Thoracic aorta (tissue), 2 donors: ENCODE measurements around the gene GPC6. TPM values are rescaled to one million over a fixed set of nuclear protein-coding genes. Genes with fewer than 3 reads are reported as not detected.

Source experiments
- ATAC-seq: fragments of 150-250 bp; one replicate; pipeline ENCODE4 v1.8.0; 2017; ENCODE audit warnings: low read depth; ENCODE audit not compliant: insufficient number of reproducible peaks, low FRiP score
- DNase-seq: peaks from one replicate; pipeline ENCODE4 v3.0.0-alpha.2; 2020; ENCODE audit warnings: low spot score
- H3K27ac ChIP-seq, 2 donors: fragments of 200-600 bp; sonication (generic); 1 replicate in 1 of 2; 2 replicates in 1 of 2; pipeline ENCODE4 v1.5.1; 2016; ENCODE audit warnings: mild to moderate bottlenecking in 2 of 2, moderate library complexity in 2 of 2
- H3K27me3 ChIP-seq: fragments of 200-600 bp; sonication (generic); replicated peaks from 2 replicates; pipeline ENCODE4 v1.6.0; 2016; ENCODE audit warnings: mild to moderate bottlenecking; ENCODE audit not compliant: insufficient read depth
- H3K36me3 ChIP-seq: fragments of 200-600 bp; sonication (generic); one replicate; pipeline ENCODE4 v1.5.1; 2016
- H3K4me1 ChIP-seq, 2 donors: fragments of 200-600 bp; sonication (generic); 1 replicate in 1 of 2; 2 replicates in 1 of 2; pipeline versions ENCODE4 v1.5.1 to v1.6.0; 2016; ENCODE audit warnings: low read depth in 2 of 2, mild to moderate bottlenecking in 1 of 2; ENCODE audit not compliant: control insufficient read depth in 1 of 2
- H3K4me3 ChIP-seq: fragments of 200-600 bp; sonication (generic); 2 replicates; pipeline ENCODE4 v1.5.1; 2016; ENCODE audit warnings: mild to moderate bottlenecking
- H3K9me3 ChIP-seq: fragments of 200-600 bp; sonication (generic); 2 replicates; pipeline ENCODE4 v1.5.1; 2016
- total RNA-seq, 2 donors: library from RNA; depleted of rRNA; stranded (reverse); fragments of >200 nt; gene quantifications; one replicate each; pipeline versions ENCODE4 v1.1.0 to v1.2.3, GENCODE V29; 2016
- TF ChIP-seq, protein P1 (sequence below): fragments of 200-600 bp; sonication (generic); IDR thresholded peaks from one replicate; pipeline ENCODE4 v1.5.1; 2019; ENCODE audit warnings: antibody characterized with exemption

Gene GPC6
- total RNA-seq, 2 donors from 2014 or later, result 34.9 to 56.4 TPM

- TF ChIP-seq, protein P1, sequence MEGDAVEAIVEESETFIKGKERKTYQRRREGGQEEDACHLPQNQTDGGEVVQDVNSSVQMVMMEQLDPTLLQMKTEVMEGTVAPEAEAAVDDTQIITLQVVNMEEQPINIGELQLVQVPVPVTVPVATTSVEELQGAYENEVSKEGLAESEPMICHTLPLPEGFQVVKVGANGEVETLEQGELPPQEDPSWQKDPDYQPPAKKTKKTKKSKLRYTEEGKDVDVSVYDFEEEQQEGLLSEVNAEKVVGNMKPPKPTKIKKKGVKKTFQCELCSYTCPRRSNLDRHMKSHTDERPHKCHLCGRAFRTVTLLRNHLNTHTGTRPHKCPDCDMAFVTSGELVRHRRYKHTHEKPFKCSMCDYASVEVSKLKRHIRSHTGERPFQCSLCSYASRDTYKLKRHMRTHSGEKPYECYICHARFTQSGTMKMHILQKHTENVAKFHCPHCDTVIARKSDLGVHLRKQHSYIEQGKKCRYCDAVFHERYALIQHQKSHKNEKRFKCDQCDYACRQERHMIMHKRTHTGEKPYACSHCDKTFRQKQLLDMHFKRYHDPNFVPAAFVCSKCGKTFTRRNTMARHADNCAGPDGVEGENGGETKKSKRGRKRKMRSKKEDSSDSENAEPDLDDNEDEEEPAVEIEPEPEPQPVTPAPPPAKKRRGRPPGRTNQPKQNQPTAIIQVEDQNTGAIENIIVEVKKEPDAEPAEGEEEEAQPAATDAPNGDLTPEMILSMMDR, result no peak
- Histone ChIP-seq H3K27ac (no peak overlapping the region), H3K27me3 (no peaks in the 10 kb centered on the region), H3K4me1 (peaks cover 0 to 17% of the 10 kb centered on the region in 2 donors), H3K9me3 (no peaks in the 10 kb centered on the region), H3K4me3 (no peak overlapping the region), H3K36me3 (no peaks in the 10 kb centered on the region)
- DNase-seq (no peak), ATAC-seq (no peak)
Measured at GRCh38 chr13:93496985-93497673, 270.5 kb downstream of the GPC6 start.

GRCh38 chr13:93499991-93500390 is 273.4 kb downstream of the GPC6 start:
- H3K27me3 ChIP-seq, result no peaks in the 10 kb centered on the region
- no peaks in the 10 kb centered on the region for H3K9me3 ChIP-seq
- TF ChIP-seq, protein P1, result no peak
- no peak overlapping the region for H3K27ac ChIP-seq
- H3K36me3 ChIP-seq, result no peaks in the 10 kb centered on the region
- peak overlapping the region; percentile 16 for H3K4me3 ChIP-seq
- ATAC-seq, result no peak
- peaks cover 0 to 17% of the 10 kb centered on the region in 2 donors for H3K4me1 ChIP-seq
- no peak for DNase-seq

DNA sequence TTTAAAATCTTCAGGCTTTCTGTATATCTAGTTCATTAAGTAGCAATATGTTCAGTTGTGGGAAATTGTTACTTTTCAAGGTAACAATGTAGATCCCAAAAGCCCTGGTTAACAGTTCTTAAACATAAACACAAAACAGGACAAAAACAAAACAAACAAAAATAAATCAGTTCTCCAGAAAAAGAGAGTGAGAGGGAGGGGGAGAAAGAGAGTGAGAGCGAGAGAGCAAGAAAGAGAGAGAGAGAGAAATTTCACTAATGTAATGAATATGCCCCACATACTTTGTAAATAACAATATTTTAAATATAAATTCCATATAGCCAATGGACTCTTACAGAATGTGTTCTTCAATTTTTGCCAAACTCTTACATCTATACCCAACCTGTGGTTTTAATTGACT is 275.5 kb downstream of the GPC6 start:
- H3K27ac ChIP-seq, result no peak overlapping the region
- H3K27me3 ChIP-seq, result no peaks in the 10 kb centered on the region
- no peak for ATAC-seq
- TF ChIP-seq, protein P1, result no peak
- H3K36me3 ChIP-seq, result no peaks in the 10 kb centered on the region
- no peak for DNase-seq
- no peak overlapping the region for H3K4me3 ChIP-seq
- H3K4me1 ChIP-seq, result peaks cover 0 to 22% of the 10 kb centered on the region in 2 donors
- H3K9me3 ChIP-seq, result no peaks in the 10 kb centered on the region

DNA sequence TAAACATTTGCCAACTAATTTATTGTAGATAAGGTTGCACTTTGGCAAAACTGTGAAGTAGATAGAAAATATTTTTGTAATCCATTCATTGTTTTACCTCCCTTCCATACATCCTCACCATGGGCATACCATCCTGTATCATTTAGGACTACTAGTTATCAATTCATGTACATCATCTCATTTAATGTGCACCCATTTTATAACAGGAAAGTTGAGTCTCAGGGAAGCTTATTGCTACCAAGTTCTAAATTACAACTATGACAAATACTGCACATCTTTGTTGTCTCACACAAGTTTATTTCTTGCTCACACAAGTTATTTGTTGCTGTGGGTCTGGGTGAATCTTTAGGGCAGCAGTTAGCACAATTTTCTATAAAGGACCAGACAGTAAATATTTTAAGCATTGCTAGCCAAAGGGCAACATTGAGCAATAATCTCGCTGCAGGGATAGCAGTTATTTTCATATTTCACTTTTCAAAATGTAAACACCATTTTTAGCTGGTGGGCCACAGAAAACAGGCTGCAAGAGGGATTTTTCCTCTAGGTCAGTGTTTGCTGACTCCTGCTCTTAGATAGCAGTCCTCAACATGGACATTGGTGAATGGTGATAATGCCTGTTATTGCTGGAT is 276.5 kb downstream of the GPC6 start:
- H3K27me3 ChIP-seq, result no peaks in the 10 kb centered on the region
- H3K27ac ChIP-seq, result no peak overlapping the region
- ATAC-seq (no peak), DNase-seq (no peak)
- H3K36me3 ChIP-seq, result no peaks in the 10 kb centered on the region
- H3K4me1 ChIP-seq, result peaks cover 0 to 22% of the 10 kb centered on the region in 2 donors
- no peak overlapping the region for H3K4me3 ChIP-seq
- TF ChIP-seq, protein P1, result no peak
- no peaks in the 10 kb centered on the region for H3K9me3 ChIP-seq

- ATAC-seq (no peak), DNase-seq (no peak)
- TF ChIP-seq, protein P1, result no peak
- Histone ChIP-seq H3K9me3 (no peaks in the 10 kb centered on the region), H3K27me3 (no peaks in the 10 kb centered on the region), H3K27ac (no peak overlapping the region), H3K36me3 (no peaks in the 10 kb centered on the region), H3K4me1 (peaks cover 0 to 15% of the 10 kb centered on the region in 2 donors), H3K4me3 (no peak overlapping the region)
Measured at GRCh38 chr13:93505104-93505952, 278.7 kb downstream of the GPC6 start.
